Left ventricle myocardium inferior (tissue), 1 donor: Measurements from ENCODE around the gene SYNE1. TPM values are rescaled to one million over a fixed set of nuclear protein-coding genes. Genes with fewer than 3 reads are reported as not detected.
"Not testable (repeated sequence)": the region's sequence is repeated elsewhere in the genome, so short reads cannot be mapped to it uniquely, and the experiment has no call there.

Experiments
- DNase-seq: peaks from one replicate; pipeline ENCODE4 v3.0.0-alpha.2; 2020
- H3K27ac ChIP-seq: fragments of 200-600 bp; replicated peaks from 2 replicates; pipeline ENCODE4 v1.8.0; 2021
- H3K27me3 ChIP-seq: fragments of 200-600 bp; 2 replicates; pipeline ENCODE4 v1.8.0; 2021; ENCODE audit warnings: low read depth
- H3K36me3 ChIP-seq: fragments of 200-600 bp; 2 replicates; pipeline ENCODE4 v1.8.0; 2021
- H3K4me1 ChIP-seq: fragments of 200-600 bp; 2 replicates; pipeline ENCODE4 v1.8.0; 2021
- H3K4me3 ChIP-seq: fragments of 200-600 bp; 2 replicates; pipeline ENCODE4 v1.8.0; 2021; ENCODE audit warnings: mild to moderate bottlenecking, moderate library complexity
- H3K9me3 ChIP-seq: fragments of 200-600 bp; replicated peaks from 2 replicates; pipeline ENCODE4 v1.8.0; 2021
- CTCF ChIP-seq: fragments of 200-600 bp; IDR thresholded peaks from 2 replicates; pipeline ENCODE4 v1.8.0; 2021; ENCODE audit warnings: antibody characterized with exemption, mild to moderate bottlenecking, borderline replicate concordance
- intact Hi-C: fragments of 100-400 bp; cut with micrococcal nuclease; formaldehyde crosslinking; loops from one replicate; pipeline ENCODE4 v1.11.0; 2022
- total RNA-seq: library from RNA; stranded (reverse); fragmentation: NEBNext Ultra II Directional; extraction: Animal tissue kit (Norgen Biotek cat#: 25700); gene quantifications from one replicate; pipeline ENCODE4 v1.2.1, GENCODE V29; 2021
- donor health status: DM: no; HTN: yes; CAD: no; lungs with severe emphysema.

Gene SYNE1
- total RNA-seq, 1 donor from 2014 or later, result 105 TPM

GRCh38 chr6:152085451-152085921, 551.7 kb downstream of the SYNE1 start:
- no peaks in the 10 kb centered on the region for H3K27me3 ChIP-seq
- TF ChIP-seq CTCF, result no peak

GRCh38 chr6:152078804-152079203, 558.4 kb downstream of the SYNE1 start:
- no peaks in the 10 kb centered on the region for H3K27me3 ChIP-seq
- no peak overlapping the region for H3K27ac ChIP-seq
- intact Hi-C loops, result no loop called here
- peaks cover 4% of the 10 kb centered on the region for H3K36me3 ChIP-seq
- H3K4me1 ChIP-seq, result no peaks in the 10 kb centered on the region
- no peak overlapping the region for H3K4me3 ChIP-seq
- no peak for DNase-seq
- TF ChIP-seq CTCF, result no peak
- H3K9me3 ChIP-seq, result peaks cover 40% of the 10 kb centered on the region

More at GRCh38 chr6:152085451-152085921, 551.7 kb downstream of the SYNE1 start:
- H3K9me3 ChIP-seq, result peaks cover 13% of the 10 kb centered on the region
- H3K36me3 ChIP-seq, result no peaks in the 10 kb centered on the region
- H3K4me3 ChIP-seq, result no peak overlapping the region
- intact Hi-C loops, result no loop called here
- H3K4me1 ChIP-seq, result peaks cover 3% of the 10 kb centered on the region
- no peak overlapping the region for H3K27ac ChIP-seq
- no peak for DNase-seq

GRCh38 chr6:152078001-152078400, 559.2 kb downstream of the SYNE1 start:
- peaks cover 32% of the 10 kb centered on the region for H3K9me3 ChIP-seq
- intact Hi-C loops, result no loop called here
- peaks cover 4% of the 10 kb centered on the region for H3K36me3 ChIP-seq
- H3K4me1 ChIP-seq, result peaks cover under 1% of the 10 kb centered on the region
- no peak overlapping the region for H3K27ac ChIP-seq
- H3K27me3 ChIP-seq, result no peaks in the 10 kb centered on the region
- no peak for DNase-seq
- TF ChIP-seq CTCF, result no peak
- H3K4me3 ChIP-seq, result no peak overlapping the region

- H3K9me3 ChIP-seq, result peaks cover 28% of the 10 kb centered on the region
- H3K4me3 ChIP-seq, H3K27ac ChIP-seq, DNase-seq, intact Hi-C loops, H3K27me3 ChIP-seq, H3K36me3 ChIP-seq: not testable (repeated sequence)
- H3K4me1 ChIP-seq, result peaks cover 17% of the 10 kb centered on the region
These were observed 560.9 kb downstream of the SYNE1 start for GRCh38 chr6:152076242-152076641.

GRCh38 chr6:152071843-152072242, 565.3 kb downstream of the SYNE1 start:
- H3K27me3 ChIP-seq, result no peaks in the 10 kb centered on the region
- H3K9me3 ChIP-seq, result peaks cover 26% of the 10 kb centered on the region
- TF ChIP-seq CTCF, result no peak

More at GRCh38 chr6:152071843-152072242, 565.3 kb downstream of the SYNE1 start:
- H3K4me3 ChIP-seq, result no peak overlapping the region
- no peak overlapping the region for H3K27ac ChIP-seq
- intact Hi-C loops, result no loop called here
- DNase-seq, result no peak
- peaks cover 37% of the 10 kb centered on the region for H3K4me1 ChIP-seq
- peaks cover 4% of the 10 kb centered on the region for H3K36me3 ChIP-seq

Other genes starting within 250 kb of the SYNE1 start
- 15.0 TPM for gene MYCT1, start 60.5 kb upstream of the SYNE1 start, total RNA-seq
- gene VIP, start 113.4 kb upstream of the SYNE1 start, total RNA-seq, result 0.55 TPM